ENCODE results near the gene TRERF1. TPM values are rescaled to one million over a fixed set of nuclear protein-coding genes. Genes with fewer than 3 reads are reported as not detected.

Gene TRERF1
- polyA plus RNA-seq, 1 of the 3 experiments (the other 2 are of a cell fraction), result 3.6 TPM

- 89% methylated on average over 12 of the region's 12 CpGs for WGBS (ENCODE audit: low lambda C conversion rate)
- Histone ChIP-seq H3K4me2 (no peak overlapping the region), H3F3A (replicated peaks; ENCODE audit: insufficient read depth) (peaks cover 7% of the 10 kb centered on the region), H3K4me1 (ENCODE audit: control insufficient read depth in 1 of 2, insufficient read depth in 2 of 2, low read depth in 1 of 2, low read length in 1 of 2) (peaks cover 0 to 28% of the 10 kb centered on the region in 2 experiments; a peak in 3 of 4 replicates), H3K4me3 (ENCODE audit: low read depth in 2 of 2, low read length in 1 of 2) (no peak overlapping the region), H3K9me2 (no peaks in the 10 kb centered on the region), H2AFZ (ENCODE audit: low read depth) (no peak overlapping the region), H4K20me1 (ENCODE audit: insufficient read depth) (no peaks in the 10 kb centered on the region), H3K79me2 (ENCODE audit: insufficient read depth) (no peaks in the 10 kb centered on the region), H3K36me3 (replicated peaks in 1 of 2; ENCODE audit: control insufficient read depth in 1 of 2, insufficient read depth in 2 of 2, low read length in 1 of 2) (no peaks in the 10 kb centered on the region), H3K27ac (ENCODE audit: low read depth in 2 of 2, low read length in 1 of 2) (peak overlapping the region in 1 of 2 experiments; percentile 33; a peak in 1 of 4 replicates), H3K27me3 (ENCODE audit: insufficient read depth) (no peaks in the 10 kb centered on the region), H3K9me3 (no peaks in the 10 kb centered on the region), H3K9ac (no peak overlapping the region)
- ChIA-PET POLR2A (no interaction called here), CTCF (interaction anchor here (0.7 to 1.3 kb wide), 3 partner anchors 28 to 195 kb away, joined by 3 to 4 read pairs (median 3); no protein-coding TSS in a partner anchor)
- DNase-seq, result no peak
- TF ChIP-seq IRF3 (IDR thresholded peaks at IDR 0.05; ENCODE audit: low read depth, low read length) (no peak), MXI1 (IDR thresholded peaks at IDR 0.05; ENCODE audit: low read depth, low read length) (no peak), GABPA (IDR thresholded peaks at IDR 0.05; ENCODE audit: low read depth) (no peak), SIN3A (IDR thresholded peaks at IDR 0.05; ENCODE audit: borderline replicate concordance, low read depth, low read length) (no peak), SMC3 (IDR thresholded peaks at IDR 0.05; ENCODE audit: low read depth, low read length) (no peak), PBX3 (IDR thresholded peaks at IDR 0.05) (peak; percentile 22; the same call in 1 of the 2 replicates), MAX (IDR thresholded peaks at IDR 0.05; ENCODE audit: low read depth) (no peak), TCF12 (IDR thresholded peaks at IDR 0.05) (peak; percentile 14; the same call in 1 of the 2 replicates), FOSL2 (IDR thresholded peaks at IDR 0.05; ENCODE audit: borderline replicate concordance, low read depth) (peak; percentile 36; the same call in 1 of the 2 replicates), EZH2phosphoT487 (IDR thresholded peaks at IDR 0.05; ENCODE audit: borderline replicate concordance, low read depth) (no peak), RCOR1 (IDR thresholded peaks at IDR 0.05; ENCODE audit: low read length) (no peak), CTCF (IDR thresholded peaks at IDR 0.05) (no peak), RFX5 (IDR thresholded peaks at IDR 0.05; ENCODE audit: low read length) (no peak), NFIC (IDR thresholded peaks at IDR 0.05; ENCODE audit: borderline replicate concordance) (peak; percentile 47; the same call in 1 of the 2 replicates), GATA2 (CRISPR knock-in tag; IDR thresholded peaks at IDR 0.05) (no peak), EP300 (IDR thresholded peaks at IDR 0.05; ENCODE audit: borderline replicate concordance in 1 of 2, low read depth in 1 of 2, low read length in 1 of 2) (no peak), MEF2A (IDR thresholded peaks at IDR 0.05; ENCODE audit: borderline replicate concordance, low read depth) (no peak), FOXM1 (IDR thresholded peaks at IDR 0.05; ENCODE audit: low read depth) (no peak), ELF1 (IDR thresholded peaks at IDR 0.05) (no peak), ZBTB33 (IDR thresholded peaks at IDR 0.05; ENCODE audit: borderline replicate concordance, low read depth) (no peak), TEAD4 (IDR thresholded peaks at IDR 0.05; ENCODE audit: borderline replicate concordance, insufficient read depth) (no peak), REST (IDR thresholded peaks at IDR 0.05; ENCODE audit: low read depth, low read length) (no peak), TAF1 (IDR thresholded peaks at IDR 0.05; ENCODE audit: borderline replicate concordance, low read depth, low read length) (no peak)
Observed at GRCh38 chr6:42352856-42353564, 98.7 kb downstream of the TRERF1 start.

Measured in SK-N-SH (cell line).